ENCODE results near the gene GALNT10.

GRCh38 chr5:154172785-154173184, 17.7 kb upstream of the GALNT10 start:
- TF ChIP-seq EZH2phosphoT487 (IDR thresholded peaks at IDR 0.05) (no peak), CTCF (IDR thresholded peaks at IDR 0.05) (no peak)
